IMR-90 (cell line): ENCODE results near the gene OR13F1. TPM values are rescaled to one million over a fixed set of nuclear protein-coding genes. Genes with fewer than 3 reads are reported as not detected.

Source experiments
- polyA plus RNA-seq, 3 experiments: library from polyadenylated mRNA; depleted of rRNA; stranded (reverse); fragments of >200 nt; gene quantifications; 2 replicates each; pipeline ENCODE4 v1.2.3, GENCODE V29; 2012; ENCODE audit warnings: low replicate concordance in 1 of 3
- total RNA-seq: library from RNA; depleted of rRNA; stranded (reverse); fragments of >200 nt; gene quantifications from 2 replicates; pipeline ENCODE4 v1.2.3, GENCODE V29; 2012; rRNA removed

Gene OR13F1
- total and polyA plus RNA-seq, 2 of the 4 experiments (the other 2 are of a cell fraction): not detected

Other genes with a start within 250 kb of the OR13F1 start
- not detected in 2 replicates for gene OR13C4, start 22.9 kb downstream of the OR13F1 start, total RNA-seq
- gene OR13C4, start 22.9 kb downstream of the OR13F1 start, polyA plus RNA-seq (2012; rRNA removed): not detected in 2 replicates
- gene OR13C3, start 32.6 kb downstream of the OR13F1 start, total RNA-seq: not detected in 2 replicates
- gene OR13C3, start 32.6 kb downstream of the OR13F1 start, polyA plus RNA-seq (2012; rRNA removed): not detected in 2 replicates
- gene OR13C8, start 64.9 kb downstream of the OR13F1 start, total RNA-seq: not detected in 2 replicates
- gene OR13C8, start 64.9 kb downstream of the OR13F1 start, polyA plus RNA-seq (2012; rRNA removed): not detected in 2 replicates
- gene OR13C5, start 95.2 kb downstream of the OR13F1 start, total RNA-seq: not detected in 2 replicates
- gene OR13C5, start 95.2 kb downstream of the OR13F1 start, polyA plus RNA-seq (2012; rRNA removed): not detected in 2 replicates
- gene OR13C2, start 101.4 kb downstream of the OR13F1 start, total RNA-seq: not detected in 2 replicates
- gene OR13C2, start 101.4 kb downstream of the OR13F1 start, polyA plus RNA-seq (2012; rRNA removed): not detected in 2 replicates
- not detected in 2 replicates for gene OR13C9, start 113.9 kb downstream of the OR13F1 start, total RNA-seq
- not detected in 2 replicates for gene OR13C9, start 113.9 kb downstream of the OR13F1 start, polyA plus RNA-seq (2012; rRNA removed)
- not detected in 2 replicates for gene OR13D1, start 190.3 kb downstream of the OR13F1 start, total RNA-seq
- not detected in 2 replicates for gene OR13D1, start 190.3 kb downstream of the OR13F1 start, polyA plus RNA-seq (2012; rRNA removed)
- gene NIPSNAP3A, start 243.4 kb downstream of the OR13F1 start, total RNA-seq: 32.1 and 40.0 TPM in 2 replicates
- 16.2 and 21.4 TPM in 2 replicates for gene NIPSNAP3A, start 243.4 kb downstream of the OR13F1 start, polyA plus RNA-seq (2012; rRNA removed)